HG03432 (cell line): ENCODE measurements around the gene PNPLA3.

Experiments
- ATAC-seq: cut with Tn5 transposase; IDR thresholded peaks from one replicate; pipeline ENCODE4 v1.9.1; 2021; ENCODE audit warnings: mild to moderate bottlenecking, moderate library complexity; ENCODE audit not compliant: unreplicated experiment

Gene PNPLA3

DNA sequence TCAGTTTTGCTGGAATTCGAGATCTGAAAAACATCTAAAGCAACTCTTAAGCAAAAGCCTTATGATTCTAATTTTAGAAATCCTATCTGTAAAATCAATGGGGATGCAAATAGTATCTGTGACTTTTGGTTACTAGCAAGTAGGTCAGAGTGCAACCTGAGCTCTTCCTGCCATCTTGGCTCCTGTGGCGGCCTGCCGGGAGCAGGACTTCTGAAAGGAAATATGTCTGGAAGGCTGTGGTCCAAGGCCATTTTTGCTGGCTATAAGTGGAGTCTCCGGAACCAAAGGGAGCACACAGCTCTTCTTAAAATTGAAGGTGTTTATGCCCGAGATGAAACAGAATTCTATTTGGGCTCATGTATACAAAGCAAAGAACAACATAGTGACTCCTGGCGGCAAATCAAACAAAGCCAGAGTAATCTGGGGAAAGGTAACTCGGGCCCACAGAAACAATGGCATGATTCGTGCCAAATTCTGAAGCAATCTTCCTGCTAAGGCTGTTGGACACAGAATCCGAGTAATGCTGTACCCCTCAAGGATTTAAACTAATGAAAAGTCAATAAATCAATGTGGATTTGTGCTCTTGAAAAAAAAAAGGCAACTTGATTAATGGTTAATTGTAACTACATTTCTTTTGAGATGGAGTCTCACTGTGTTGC, 33.3 kb downstream of the PNPLA3 start:
- no peak for ATAC-seq

GRCh38 chr22:43957871-43958270, 34.3 kb downstream of the PNPLA3 start:
- ATAC-seq = no peak

GRCh38 chr22:43964314-43964857, 40.8 kb downstream of the PNPLA3 start:
- no peak for ATAC-seq

DNA sequence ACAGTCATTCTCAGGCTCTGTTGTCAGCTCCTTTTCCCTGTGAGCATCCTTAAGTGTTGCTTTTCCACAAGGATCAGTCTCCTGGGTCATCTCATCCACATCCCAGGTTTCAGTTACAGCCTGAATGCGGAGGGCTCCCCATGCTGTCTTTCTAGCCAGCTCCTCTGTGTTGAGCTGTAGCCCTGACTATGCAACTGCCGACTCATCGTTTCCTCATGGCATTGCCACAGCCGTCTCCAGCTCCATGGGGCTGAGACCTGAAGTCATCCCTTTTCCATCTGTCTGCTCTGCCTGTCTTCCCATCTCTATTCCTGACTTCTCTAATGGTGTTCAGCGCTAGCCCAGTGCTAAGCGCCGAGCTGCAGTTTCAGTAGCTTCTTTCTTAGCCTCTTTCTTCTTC, 43.5 kb downstream of the PNPLA3 start:
- no peak for ATAC-seq

DNA sequence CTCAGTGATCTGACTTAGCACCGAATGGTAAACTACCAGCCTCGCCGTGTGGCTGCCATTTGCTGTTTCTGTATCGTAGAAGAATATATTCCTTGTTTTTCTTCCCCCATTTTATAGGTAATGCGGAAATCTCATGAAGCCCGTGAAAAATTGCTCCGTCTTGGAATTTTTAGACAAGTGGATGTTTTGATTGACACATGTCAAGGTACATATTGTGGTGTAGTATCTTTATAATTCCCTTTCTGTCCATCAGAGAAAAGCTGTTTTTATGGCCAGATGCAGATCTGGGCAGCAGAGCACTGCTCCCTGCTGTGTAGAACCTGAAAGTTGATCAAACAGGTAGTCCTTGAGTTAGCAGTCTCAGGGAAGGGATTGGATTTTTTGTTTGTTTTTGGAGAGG, 45.0 kb downstream of the PNPLA3 start:
- ATAC-seq = no peak

GRCh38 chr22:43969021-43969878, 45.6 kb downstream of the PNPLA3 start:
- no peak for ATAC-seq

- no peak for ATAC-seq
These were observed 46.6 kb downstream of the PNPLA3 start for GRCh38 chr22:43969989-43970755.

DNA sequence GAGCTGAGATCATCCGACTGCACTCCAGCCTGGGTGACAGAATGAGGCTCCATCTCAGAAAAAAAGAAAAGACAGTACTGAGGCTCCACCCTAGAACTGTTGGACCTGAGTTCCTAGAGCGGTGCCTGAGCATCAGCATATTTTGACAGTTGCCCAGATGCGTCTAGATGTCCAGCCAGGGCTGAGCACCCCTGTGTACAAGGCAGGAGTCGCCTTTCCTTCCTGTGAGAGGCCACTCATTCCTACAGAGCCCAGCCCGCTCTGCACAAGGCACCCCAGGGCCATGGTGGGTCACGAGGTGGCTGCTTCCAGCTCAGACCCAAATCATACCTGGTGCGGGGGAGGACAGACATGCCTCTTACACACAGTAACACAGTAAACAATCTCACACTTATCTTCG, 47.5 kb downstream of the PNPLA3 start:
- ATAC-seq = no peak

- ATAC-seq = no peak
These were observed 49.4 kb downstream of the PNPLA3 start for GRCh38 chr22:43972931-43973462.

- no peak for ATAC-seq
These were observed 50.5 kb downstream of the PNPLA3 start for GRCh38 chr22:43974028-43974545.

GRCh38 chr22:43975041-43975440, 51.4 kb downstream of the PNPLA3 start:
- ATAC-seq = no peak

DNA sequence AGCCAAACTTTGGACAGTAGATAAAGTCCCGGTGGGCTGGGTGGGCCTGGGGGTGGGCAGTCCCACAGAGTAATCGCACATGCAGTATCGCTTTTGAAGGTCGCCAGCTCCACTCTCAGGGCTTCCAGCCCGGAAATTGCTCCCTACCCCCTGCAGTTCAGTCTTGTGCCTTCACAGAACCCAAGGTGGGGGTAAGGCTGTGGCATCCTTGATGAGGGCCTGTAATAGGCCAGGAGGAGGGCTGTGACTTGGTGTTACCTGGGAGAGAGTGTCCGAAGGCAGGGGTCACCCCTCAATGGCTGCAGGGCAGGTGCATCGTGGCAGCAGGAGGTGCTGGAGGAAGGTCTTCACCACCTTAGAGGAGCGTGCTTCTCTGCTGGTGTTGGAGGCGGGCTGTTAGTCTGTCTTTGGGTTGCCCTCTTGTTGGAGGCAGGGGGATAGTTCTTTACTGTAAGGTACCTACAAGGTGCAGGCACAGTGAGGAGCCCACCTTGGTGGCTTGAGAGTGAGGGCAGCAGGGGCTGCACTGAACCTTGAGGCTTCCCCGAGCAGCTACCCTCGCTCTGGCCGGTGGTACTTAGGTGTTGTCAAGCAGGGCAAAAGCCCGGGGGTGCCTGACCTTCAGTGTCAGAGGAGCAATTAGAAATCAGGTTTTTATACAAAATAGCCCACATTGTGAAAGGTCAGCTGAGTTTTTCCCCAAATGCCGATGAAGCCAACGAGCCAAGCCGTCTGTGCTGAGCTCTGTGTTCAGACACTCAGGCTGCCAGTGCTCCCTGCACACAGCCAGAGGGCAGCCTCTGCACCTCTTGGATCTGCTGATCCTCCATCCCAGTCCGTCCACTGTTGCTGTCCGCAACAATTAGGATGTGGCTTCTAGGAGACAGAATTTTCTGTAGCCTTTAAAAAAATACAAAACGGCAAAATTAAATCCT, 53.5 kb downstream of the PNPLA3 start:
- ATAC-seq = no peak

GRCh38 chr22:43978558-43978957, 55.0 kb downstream of the PNPLA3 start:
- ATAC-seq = no peak

DNA sequence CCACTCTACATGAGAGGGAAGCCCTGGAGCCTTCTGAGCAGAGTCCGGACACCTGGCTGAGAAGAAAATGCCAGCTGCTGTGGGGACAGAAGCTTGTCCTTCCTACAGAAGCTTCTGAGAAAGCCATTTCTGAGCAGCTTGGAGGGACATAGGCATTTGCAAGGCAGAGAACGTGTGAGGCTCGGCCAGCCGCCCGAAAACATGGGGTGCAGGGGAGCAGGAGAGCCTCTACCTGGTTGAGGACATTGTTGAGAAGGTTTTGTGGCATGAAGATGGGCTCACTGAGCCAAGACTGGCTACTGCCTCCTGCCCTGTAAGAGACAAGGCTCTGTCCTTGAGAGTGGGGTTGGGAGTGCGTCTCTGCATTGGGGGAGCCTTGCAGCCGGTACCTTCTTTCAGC, 57.0 kb downstream of the PNPLA3 start:
- no peak for ATAC-seq

DNA sequence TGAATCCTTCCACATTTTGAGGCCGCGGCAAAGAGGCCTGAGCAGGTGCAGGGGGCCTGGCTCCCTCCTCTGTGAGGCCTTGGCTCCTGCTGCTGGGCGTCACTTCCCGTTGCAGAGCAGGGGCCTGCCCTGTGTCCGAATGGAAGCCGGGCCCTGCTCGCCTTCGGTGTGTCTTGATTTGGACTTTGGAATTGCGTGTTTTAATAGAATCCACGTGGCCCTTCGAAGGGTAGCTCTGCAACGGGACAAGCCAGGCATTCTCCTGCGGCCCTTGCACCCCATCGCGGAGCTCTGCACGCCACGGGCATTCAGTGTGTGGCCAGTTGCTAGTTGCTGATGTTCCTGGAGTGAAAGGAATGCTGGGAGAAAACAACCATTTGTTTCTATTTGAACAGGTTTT, 57.4 kb downstream of the PNPLA3 start:
- no peak for ATAC-seq

GRCh38 chr22:43983808-43984207, 60.2 kb downstream of the PNPLA3 start:
- ATAC-seq = no peak

- ATAC-seq = no peak
These were observed 61.9 kb downstream of the PNPLA3 start for GRCh38 chr22:43985532-43985931.

GRCh38 chr22:43988116-43988820, 64.7 kb downstream of the PNPLA3 start:
- ATAC-seq = no peak

- ATAC-seq = no peak
These were observed 65.4 kb downstream of the PNPLA3 start for GRCh38 chr22:43988960-43989359.
